GM23338 (cell line): ENCODE data around the gene NEURL1. TPM values are rescaled to one million over a fixed set of nuclear protein-coding genes. Genes with fewer than 3 reads are reported as not detected.
A peak's percentile ranks its signal among the peaks of the same experiment; 100 is the strongest.

Experiments
- ATAC-seq: fragments of 200-7000 bp; cut with Tn5 transposase; 3 replicates; pipeline ENCODE4 v1.9.1; 2020
- DNase-seq: peaks from one replicate; pipeline ENCODE4 v3.0.0-alpha.2; 2015; ENCODE audit warnings: low spot score
- H2AFZ ChIP-seq: fragments of 200-600 bp; sonication (generic); 2 replicates; pipeline ENCODE4 v1.8.0; 2016; ENCODE audit warnings: antibody characterized with exemption, mild to moderate bottlenecking, moderate library complexity
- H3F3A ChIP-seq: fragments of 200-600 bp; sonication (generic); replicated peaks from 2 replicates; pipeline ENCODE4 v1.8.0; 2017; ENCODE audit warnings: antibody characterized with exemption, mixed run types, low read depth
- H3K27ac ChIP-seq: fragments of 200-600 bp; sonication (generic); 2 replicates; pipeline ENCODE4 v1.6.1; 2016; ENCODE audit warnings: low read depth
- H3K27me3 ChIP-seq: fragments of 200-600 bp; sonication (generic); 2 replicates; pipeline ENCODE4 v1.8.0; 2016; ENCODE audit warnings: mild to moderate bottlenecking, mixed run types, moderate library complexity; ENCODE audit not compliant: insufficient read depth
- H3K36me3 ChIP-seq: fragments of 200-600 bp; sonication (generic); 2 replicates; pipeline ENCODE4 v1.8.0; 2016; ENCODE audit warnings: mild to moderate bottlenecking; ENCODE audit not compliant: insufficient read depth
- H3K4me1 ChIP-seq: fragments of 200-600 bp; sonication (generic); 2 replicates; pipeline ENCODE4 v1.8.0; 2016; ENCODE audit warnings: mild to moderate bottlenecking, moderate library complexity; ENCODE audit not compliant: insufficient read depth
- H3K4me2 ChIP-seq: fragments of 200-600 bp; sonication (generic); 2 replicates; pipeline ENCODE4 v1.7.1; 2017; ENCODE audit warnings: mixed run types
- H3K4me3 ChIP-seq: fragments of 200-600 bp; sonication (generic); 2 replicates; pipeline ENCODE4 v1.6.1; 2016; ENCODE audit warnings: mixed run types
- H3K79me2 ChIP-seq: fragments of 200-600 bp; sonication (generic); replicated peaks from 2 replicates; pipeline ENCODE4 v1.8.0; 2017; ENCODE audit warnings: mild to moderate bottlenecking; ENCODE audit not compliant: insufficient read depth
- H3K9me2 ChIP-seq: fragments of 200-600 bp; sonication (generic); 2 replicates; pipeline ENCODE4 v1.8.0; 2017; ENCODE audit not compliant: insufficient read depth
- H4K20me1 ChIP-seq: fragments of 200-600 bp; sonication (generic); replicated peaks from 2 replicates; pipeline ENCODE4 v1.8.0; 2017; ENCODE audit warnings: mild to moderate bottlenecking; ENCODE audit not compliant: insufficient read depth
- H3K27ac Mint-ChIP-seq: 2 replicates; pipeline ENCODE4 v1.8.0; 2020; ENCODE audit warnings: inconsistent platforms, mild to moderate bottlenecking, moderate library complexity, mixed read lengths
- H3K27me3 Mint-ChIP-seq: 3 replicates; pipeline ENCODE4 v1.8.0; 2022; ENCODE audit warnings: low read depth, mild to moderate bottlenecking, moderate library complexity, mixed read lengths, inconsistent platforms; ENCODE audit not compliant: insufficient read depth, poor library complexity
- H3K36me3 Mint-ChIP-seq: 3 replicates; pipeline ENCODE4 v1.8.0; 2021; ENCODE audit warnings: low read depth, mild to moderate bottlenecking, inconsistent platforms, moderate library complexity, mixed read lengths
- H3K4me1 Mint-ChIP-seq: 3 replicates; pipeline ENCODE4 v1.8.0; 2020; ENCODE audit warnings: mild to moderate bottlenecking, inconsistent platforms, mixed read lengths
- H3K4me3 Mint-ChIP-seq: 3 replicates; pipeline ENCODE4 v1.8.0; 2021; ENCODE audit warnings: moderate library complexity, mild to moderate bottlenecking, inconsistent platforms, mixed read lengths
- H3K9me3 Mint-ChIP-seq: 3 replicates; pipeline ENCODE4 v1.8.0; 2020; ENCODE audit warnings: moderate library complexity, mild to moderate bottlenecking, inconsistent platforms, mixed read lengths
- CTCF ChIP-seq, 2 experiments: fragments of 200-600 bp in 1 of 2; sonication (generic) in 1 of 2; conservative IDR thresholded peaks; 2 replicates each; pipeline versions ENCODE4 v1.5.1 to v1.6.1; 2016 to 2017; ENCODE audit warnings: antibody characterized with exemption in 2 of 2, low read depth in 2 of 2, mild to moderate bottlenecking in 2 of 2, moderate library complexity in 1 of 2
- ETS1 ChIP-seq: IDR thresholded peaks from 2 replicates; pipeline ENCODE4 v1.6.1; 2016; ENCODE audit warnings: antibody characterized with exemption
- EZH2 ChIP-seq: fragments of 200-600 bp; sonication (generic); IDR thresholded peaks from one replicate; pipeline ENCODE4 v1.8.0; 2017; ENCODE audit warnings: antibody characterized with exemption, mild to moderate bottlenecking, low read depth; ENCODE audit not compliant: unreplicated experiment
- NANOG ChIP-seq: IDR thresholded peaks from 2 replicates; pipeline ENCODE4 v1.6.1; 2016; ENCODE audit warnings: antibody characterized with exemption, borderline replicate concordance
- POLR2AphosphoS5 ChIP-seq: IDR thresholded peaks from 2 replicates; pipeline ENCODE4 v1.6.1; 2016; ENCODE audit warnings: antibody characterized with exemption, low read depth
- REST ChIP-seq: IDR thresholded peaks from one replicate; pipeline ENCODE4 v1.6.1; 2018; ENCODE audit warnings: antibody characterized with exemption; ENCODE audit not compliant: unreplicated experiment
- STAT1 ChIP-seq: IDR thresholded peaks from one replicate; pipeline ENCODE4 v1.6.1; 2016; ENCODE audit warnings: antibody characterized with exemption; ENCODE audit not compliant: unreplicated experiment
- ZNF114 ChIP-seq: fragments of 250-450 bp; sonication (Bioruptor Pico); IDR thresholded peaks from 2 replicates; pipeline ENCODE4 v1.5.0; 2020; ENCODE audit warnings: mild to moderate bottlenecking, moderate library complexity
- ZNF462 ChIP-seq: fragments of 250-450 bp; sonication (Bioruptor Pico); IDR thresholded peaks from 2 replicates; pipeline ENCODE4 v1.5.0; 2020; ENCODE audit warnings: mild to moderate bottlenecking, moderate library complexity
- polyA plus RNA-seq: library from polyadenylated mRNA; unstranded; fragments of >200 nt; fragmentation: Nextera tagmentation; extraction: Ambion mirVana; gene quantifications from 2 replicates; pipeline ENCODE4 v1.2.1, GENCODE V29; 2016
- total RNA-seq: library from RNA; depleted of rRNA; stranded (reverse); fragments of >200 nt; shearing (Covaris generic); gene quantifications from 2 replicates; pipeline ENCODE4 v1.2.3, GENCODE V29; 2014

Gene NEURL1
- total and polyA plus RNA-seq, 2 experiments from 2014 or later, result 0.82 to 1.1 TPM

- TF ChIP-seq ZNF462, result no peak
- TF ChIP-seq CTCF (conservative IDR thresholded peaks at IDR 0.05; ENCODE audit: low read depth in 2 of 2), result no peak
- TF ChIP-seq NANOG, result no peak
- no peak for TF ChIP-seq STAT1
These were observed 143.5 kb downstream of the NEURL1 start (continued) for GRCh38 chr10:103637011-103637410.

GRCh38 chr10:103637927-103638557, 144.5 kb downstream of the NEURL1 start:
- H3K4me1 Mint-ChIP-seq, result peaks cover 47% of the 10 kb centered on the region
- Histone ChIP-seq H4K20me1 (no peaks in the 10 kb centered on the region), H3K27ac (no peak overlapping the region), H3K27me3 (no peaks in the 10 kb centered on the region), H3K4me3 (no peak overlapping the region), H2AFZ (no peak overlapping the region), H3F3A (0 out of 2 replicates have a peak, but pooled peaks cover 5% of the 10 kb centered on the region), H3K4me1 (peaks cover 29% of the 10 kb centered on the region), H3K4me2 (no peak overlapping the region), H3K36me3 (no peaks in the 10 kb centered on the region), H3K9me2 (no peaks in the 10 kb centered on the region), H3K79me2 (no peaks in the 10 kb centered on the region)
- H3K27ac Mint-ChIP-seq, result 0 out of 2 replicates have a peak overlapping the region, but pooled peaks have one; percentile 15
- no peaks in the 10 kb centered on the region for H3K9me3 Mint-ChIP-seq
- H3K36me3 Mint-ChIP-seq, result no peaks in the 10 kb centered on the region
- H3K27me3 Mint-ChIP-seq, result peaks cover 10% of the 10 kb centered on the region
- DNase-seq (no peak), ATAC-seq (0 out of 3 replicates have a peak, but pooled peaks have one; percentile 5)
- H3K4me3 Mint-ChIP-seq, result no peak overlapping the region
- TF ChIP-seq ZNF114 (no peak), NANOG (no peak), POLR2AphosphoS5 (no peak), CTCF (conservative IDR thresholded peaks at IDR 0.05; ENCODE audit: low read depth in 2 of 2) (no peak), REST (no peak), EZH2 (no peak), ETS1 (no peak)
